GM18511 (cell line): Measurements from ENCODE around the gene REPIN1.

Experiments
- ATAC-seq: cut with Tn5 transposase; IDR thresholded peaks from one replicate; pipeline ENCODE4 v1.9.1; 2021; ENCODE audit warnings: mild to moderate bottlenecking, moderate library complexity; ENCODE audit not compliant: unreplicated experiment

REPIN1 gene

GRCh38 chr7:150359622-150360362, 8.8 kb upstream of the REPIN1 start:
- no peak for ATAC-seq

GRCh38 chr7:150360363-150361058, 8.1 kb upstream of the REPIN1 start:
- ATAC-seq = no peak

GRCh38 chr7:150361402-150361801, 7.2 kb upstream of the REPIN1 start:
- no peak for ATAC-seq

- ATAC-seq = no peak
Measured at GRCh38 chr7:150361807-150362621, 6.6 kb upstream of the REPIN1 start.

- no peak for ATAC-seq
Measured at GRCh38 chr7:150363370-150363769, 5.3 kb upstream of the REPIN1 start.

GRCh38 chr7:150363872-150364271, 4.8 kb upstream of the REPIN1 start:
- ATAC-seq = no peak

- ATAC-seq = no peak
Measured at GRCh38 chr7:150365194-150365593, 3.4 kb upstream of the REPIN1 start.

GRCh38 chr7:150365673-150366398, 2.8 kb upstream of the REPIN1 start:
- ATAC-seq = no peak

- no peak for ATAC-seq
Measured at GRCh38 chr7:150367677-150368095, 936 bp upstream of the REPIN1 start.

- ATAC-seq = peak; percentile 65
Measured at GRCh38 chr7:150368884-150369747, 494 bp downstream of the REPIN1 start.

- ATAC-seq = no peak
Measured at GRCh38 chr7:150369748-150370501, 1.3 kb downstream of the REPIN1 start.

- no peak for ATAC-seq
Measured at GRCh38 chr7:150370612-150371071, 2.0 kb downstream of the REPIN1 start.

- ATAC-seq = no peak
Measured at GRCh38 chr7:150371131-150371995, 2.7 kb downstream of the REPIN1 start.

GRCh38 chr7:150371996-150372270, 3.3 kb downstream of the REPIN1 start:
- ATAC-seq = no peak

GRCh38 chr7:150372271-150373048, 3.8 kb downstream of the REPIN1 start:
- no peak for ATAC-seq

GRCh38 chr7:150373049-150373801, 4.6 kb downstream of the REPIN1 start:
- ATAC-seq = no peak

- ATAC-seq = no peak
Measured at GRCh38 chr7:150374026-150374425, 5.4 kb downstream of the REPIN1 start.
